RWPE1 (cell line): Measurements from ENCODE around the gene PRR12.
A peak's percentile ranks its signal among the peaks of the same experiment; 100 is the strongest.

ENCODE experiments used
- CTCF ChIA-PET: fragments of 350-600 bp; sonication (Branson Sonifier 250); formaldehyde crosslinking; extraction: SDS; loops from one replicate; lab custom pipeline; 2021; lab: Yijun Ruan, JAX
- POLR2A ChIA-PET: fragments of 400-600 bp; formaldehyde crosslinking; extraction: SDS; loops from one replicate; lab custom pipeline; 2020; ENCODE audit warnings: antibody characterized with exemption; ENCODE audit not compliant: low non-redundant PET; lab: Yijun Ruan, JAX
- DNase-seq: peaks from one replicate; pipeline ENCODE4 v3.0.0; 2012; ENCODE audit warnings: low spot score
- H3K27ac ChIP-seq: fragments of 450-650 bp; 2 replicates; pipeline ENCODE4 v1.5.1; 2017
- TF ChIP-seq, protein P1 (sequence below): fragments of 450-650 bp; conservative IDR thresholded peaks from 2 replicates; pipeline ENCODE4 v1.5.1; 2017; ENCODE audit warnings: low read depth, mild to moderate bottlenecking

Gene PRR12

GRCh38 chr19:49651029-49651819 lies 60.2 kb downstream of the PRR12 start:
- ChIA-PET POLR2A (no interaction called here), CTCF (no interaction called here)
- DNase-seq = no peak
- TF ChIP-seq, protein P1, sequence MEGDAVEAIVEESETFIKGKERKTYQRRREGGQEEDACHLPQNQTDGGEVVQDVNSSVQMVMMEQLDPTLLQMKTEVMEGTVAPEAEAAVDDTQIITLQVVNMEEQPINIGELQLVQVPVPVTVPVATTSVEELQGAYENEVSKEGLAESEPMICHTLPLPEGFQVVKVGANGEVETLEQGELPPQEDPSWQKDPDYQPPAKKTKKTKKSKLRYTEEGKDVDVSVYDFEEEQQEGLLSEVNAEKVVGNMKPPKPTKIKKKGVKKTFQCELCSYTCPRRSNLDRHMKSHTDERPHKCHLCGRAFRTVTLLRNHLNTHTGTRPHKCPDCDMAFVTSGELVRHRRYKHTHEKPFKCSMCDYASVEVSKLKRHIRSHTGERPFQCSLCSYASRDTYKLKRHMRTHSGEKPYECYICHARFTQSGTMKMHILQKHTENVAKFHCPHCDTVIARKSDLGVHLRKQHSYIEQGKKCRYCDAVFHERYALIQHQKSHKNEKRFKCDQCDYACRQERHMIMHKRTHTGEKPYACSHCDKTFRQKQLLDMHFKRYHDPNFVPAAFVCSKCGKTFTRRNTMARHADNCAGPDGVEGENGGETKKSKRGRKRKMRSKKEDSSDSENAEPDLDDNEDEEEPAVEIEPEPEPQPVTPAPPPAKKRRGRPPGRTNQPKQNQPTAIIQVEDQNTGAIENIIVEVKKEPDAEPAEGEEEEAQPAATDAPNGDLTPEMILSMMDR = no peak
- no peak overlapping the region for H3K27ac ChIP-seq

GRCh38 chr19:49651820-49652550 lies 61.0 kb downstream of the PRR12 start:
- no peak for DNase-seq
- TF ChIP-seq, protein P1 = no peak
- no peak overlapping the region for H3K27ac ChIP-seq
- ChIA-PET CTCF (no interaction called here), POLR2A (no interaction called here)

GRCh38 chr19:49652551-49653465 lies 61.8 kb downstream of the PRR12 start:
- DNase-seq = no peak
- TF ChIP-seq, protein P1 = no peak
- H3K27ac ChIP-seq = peak overlapping the region; percentile 38
- CTCF ChIA-PET = no interaction called here
- POLR2A ChIA-PET = no interaction called here

DNA sequence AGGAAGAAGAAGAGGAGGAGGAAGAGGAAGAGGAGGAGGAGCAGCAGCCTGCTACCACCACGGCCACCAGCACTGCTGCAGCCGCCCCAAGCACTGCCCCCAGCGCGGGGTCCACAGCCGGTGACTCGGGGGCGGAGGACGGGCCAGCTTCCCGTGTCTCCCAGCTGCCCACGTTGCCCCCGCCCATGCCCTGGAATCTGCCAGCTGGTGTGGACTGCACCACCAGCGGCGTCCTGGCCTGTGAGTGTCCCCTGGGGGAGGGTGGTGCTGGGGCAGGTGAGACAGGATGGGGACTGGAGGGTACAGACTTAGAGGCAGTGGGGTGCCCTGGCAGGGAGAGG lies 62.5 kb downstream of the PRR12 start:
- TF ChIP-seq, protein P1 = no peak
- peak overlapping the region; percentile 38 for H3K27ac ChIP-seq
- ChIA-PET POLR2A (no interaction called here), CTCF (no interaction called here)
- DNase-seq = no peak

- CTCF ChIA-PET = interaction anchor here (0.7 kb wide), 1 partner anchor 10 kb away, joined by 4 read pairs; no protein-coding TSS in a partner anchor
- no peak for DNase-seq
- peak overlapping the region; percentile 38 for H3K27ac ChIP-seq
- POLR2A ChIA-PET = no interaction called here
- TF ChIP-seq, protein P1 = no peak
These were observed 63.6 kb downstream of the PRR12 start for GRCh38 chr19:49654581-49654980.
